ENCODE results near the gene PLPP1. TPM values are rescaled to one million over a fixed set of nuclear protein-coding genes. Genes with fewer than 3 reads are reported as not detected.

Gene PLPP1
- total RNA-seq, 4 donors from 2014 or later: 26.1 to 140 (median 41.3) TPM

DNA sequence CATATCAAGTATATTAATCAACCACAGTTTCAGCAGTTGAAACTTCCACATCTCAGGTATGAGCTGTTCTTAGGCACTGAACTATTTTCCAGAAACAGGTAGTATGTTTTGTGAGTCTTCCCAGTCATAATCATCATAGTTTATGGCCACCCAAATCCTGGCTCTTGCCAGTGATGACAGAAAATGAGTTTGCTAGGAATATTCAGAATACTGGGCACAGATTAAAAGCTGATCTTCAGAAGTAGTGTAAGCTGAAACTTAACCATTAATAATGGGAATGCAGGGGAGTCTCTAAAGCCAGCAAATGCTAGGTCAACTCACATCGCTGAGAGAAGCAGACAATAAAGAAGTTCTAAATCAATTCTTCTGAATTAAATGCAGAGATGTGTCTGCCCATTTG is 64.5 kb downstream of the PLPP1 start:
- no peak overlapping the region for H3K27ac ChIP-seq
- no peaks in the 10 kb centered on the region for H3K9me3 ChIP-seq
- H3K4me3 ChIP-seq: no peak overlapping the region
- intact Hi-C loops (cut with DNase I): no loop called here
- H3K36me3 ChIP-seq: peaks cover 0 to 16% (median 0%) of the 10 kb centered on the region in 3 donors
- 92 to 96% methylated on average over 1 of the region's 1 CpG for WGBS, 2 donors
- no peaks in the 10 kb centered on the region for H3K27me3 ChIP-seq
- H3K4me1 ChIP-seq: peaks cover 0 to 17% (median 0%) of the 10 kb centered on the region in 3 donors
- no peak for DNase-seq
- TF ChIP-seq, protein P1, sequence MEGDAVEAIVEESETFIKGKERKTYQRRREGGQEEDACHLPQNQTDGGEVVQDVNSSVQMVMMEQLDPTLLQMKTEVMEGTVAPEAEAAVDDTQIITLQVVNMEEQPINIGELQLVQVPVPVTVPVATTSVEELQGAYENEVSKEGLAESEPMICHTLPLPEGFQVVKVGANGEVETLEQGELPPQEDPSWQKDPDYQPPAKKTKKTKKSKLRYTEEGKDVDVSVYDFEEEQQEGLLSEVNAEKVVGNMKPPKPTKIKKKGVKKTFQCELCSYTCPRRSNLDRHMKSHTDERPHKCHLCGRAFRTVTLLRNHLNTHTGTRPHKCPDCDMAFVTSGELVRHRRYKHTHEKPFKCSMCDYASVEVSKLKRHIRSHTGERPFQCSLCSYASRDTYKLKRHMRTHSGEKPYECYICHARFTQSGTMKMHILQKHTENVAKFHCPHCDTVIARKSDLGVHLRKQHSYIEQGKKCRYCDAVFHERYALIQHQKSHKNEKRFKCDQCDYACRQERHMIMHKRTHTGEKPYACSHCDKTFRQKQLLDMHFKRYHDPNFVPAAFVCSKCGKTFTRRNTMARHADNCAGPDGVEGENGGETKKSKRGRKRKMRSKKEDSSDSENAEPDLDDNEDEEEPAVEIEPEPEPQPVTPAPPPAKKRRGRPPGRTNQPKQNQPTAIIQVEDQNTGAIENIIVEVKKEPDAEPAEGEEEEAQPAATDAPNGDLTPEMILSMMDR (IDR thresholded peaks at IDR 0.05): no peak
- TF ChIP-seq POLR2A (IDR thresholded peaks at IDR 0.05): no peak

DNA sequence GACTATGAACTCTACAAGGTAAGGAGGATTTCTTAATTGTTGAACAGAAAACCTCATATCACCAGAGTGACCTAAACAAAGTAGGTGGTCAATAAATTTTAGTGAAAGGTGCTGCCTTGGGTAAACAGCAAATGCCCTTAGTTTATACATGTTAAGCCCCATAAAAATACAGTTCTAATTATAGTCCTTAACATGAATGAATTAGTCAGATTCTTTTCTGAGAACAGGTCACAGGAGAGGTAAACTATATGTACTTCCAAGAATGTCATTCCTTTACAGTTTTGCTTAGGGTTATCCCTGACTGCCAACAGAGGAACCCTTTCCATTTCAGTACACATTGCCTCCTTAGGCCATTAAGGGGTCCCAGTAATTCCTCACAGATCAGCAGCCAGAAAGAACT is 64.9 kb downstream of the PLPP1 start:
- DNase-seq: no peak
- intact Hi-C loops (cut with DNase I): no loop called here
- Histone ChIP-seq H3K27me3 (no peaks in the 10 kb centered on the region), H3K36me3 (peaks cover 0 to 16% (median 0%) of the 10 kb centered on the region in 3 donors), H3K4me1 (peaks cover 0 to 17% (median 0%) of the 10 kb centered on the region in 3 donors), H3K27ac (no peak overlapping the region), H3K4me3 (no peak overlapping the region), H3K9me3 (no peaks in the 10 kb centered on the region)
- TF ChIP-seq, protein P1 (IDR thresholded peaks at IDR 0.05): no peak
- TF ChIP-seq POLR2A (IDR thresholded peaks at IDR 0.05): no peak

DNA sequence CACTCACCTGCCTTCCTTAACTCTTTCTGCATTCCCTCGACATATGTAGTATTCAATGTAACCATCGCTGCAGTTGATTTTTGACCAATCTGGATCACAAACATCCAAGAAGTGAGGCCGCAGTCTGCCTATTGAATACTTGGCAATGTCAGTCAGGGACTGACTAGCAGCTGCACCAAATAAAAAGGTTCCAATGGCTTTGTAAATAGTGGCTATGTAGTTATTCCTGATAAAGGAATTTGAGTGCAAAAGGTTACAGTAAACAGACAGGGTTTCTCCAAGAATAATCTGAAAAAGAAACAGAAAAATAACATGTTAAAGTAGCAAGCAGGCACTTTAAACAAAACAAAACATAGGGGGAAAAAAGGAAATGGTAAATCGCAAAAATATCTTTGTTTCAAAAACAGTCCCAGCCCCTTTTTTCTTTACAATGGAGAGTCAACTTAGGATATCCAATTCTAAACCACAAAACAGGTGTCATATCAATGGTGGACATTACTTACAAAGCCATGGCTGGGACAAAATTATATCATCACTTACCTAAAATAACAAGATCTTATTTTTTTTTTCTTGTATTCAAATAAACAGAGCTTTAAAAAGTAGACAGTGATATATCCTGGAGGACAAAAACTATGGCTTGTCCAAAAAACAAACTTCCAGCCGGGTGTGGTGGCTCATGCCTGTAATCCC is 66.8 kb downstream of the PLPP1 start:
- 66 to 75% methylated on average over 5 of the region's 5 CpGs for WGBS, 2 donors
- peaks cover 0 to 17% (median 0%) of the 10 kb centered on the region in 3 donors for H3K36me3 ChIP-seq
- TF ChIP-seq POLR2A (IDR thresholded peaks at IDR 0.05): no peak
- TF ChIP-seq, protein P1 (IDR thresholded peaks at IDR 0.05): no peak
- intact Hi-C loops (cut with DNase I): no loop called here
- peak overlapping the region in 2 of 4 donors; percentile 22 to 26 for H3K27ac ChIP-seq
- peaks cover 0 to 17% (median 0%) of the 10 kb centered on the region in 3 donors for H3K4me1 ChIP-seq
- H3K4me3 ChIP-seq: no peak overlapping the region
- H3K9me3 ChIP-seq: no peaks in the 10 kb centered on the region
- H3K27me3 ChIP-seq: no peaks in the 10 kb centered on the region
- DNase-seq: no peak

DNA sequence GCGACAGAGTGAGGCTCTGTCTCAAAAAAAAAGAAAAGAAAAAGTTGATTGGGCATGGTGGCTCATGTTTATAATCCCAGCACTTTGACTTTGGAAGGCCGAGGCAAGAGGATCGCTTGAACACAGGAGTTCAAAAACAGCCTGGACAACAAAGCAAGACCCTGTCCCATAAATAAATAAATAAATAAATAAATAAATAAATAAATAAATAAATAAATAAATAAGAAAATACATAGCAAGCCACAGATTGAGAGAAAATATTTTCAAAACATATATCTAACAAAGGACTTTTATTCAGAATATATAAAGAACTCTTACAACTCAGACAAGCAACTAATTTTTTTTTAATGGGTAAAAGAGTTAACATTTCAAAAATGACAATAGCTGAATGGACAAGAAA is 71.2 kb downstream of the PLPP1 start:
- 90 to 92% methylated on average over 3 of the region's 3 CpGs for WGBS, 2 donors

DNA sequence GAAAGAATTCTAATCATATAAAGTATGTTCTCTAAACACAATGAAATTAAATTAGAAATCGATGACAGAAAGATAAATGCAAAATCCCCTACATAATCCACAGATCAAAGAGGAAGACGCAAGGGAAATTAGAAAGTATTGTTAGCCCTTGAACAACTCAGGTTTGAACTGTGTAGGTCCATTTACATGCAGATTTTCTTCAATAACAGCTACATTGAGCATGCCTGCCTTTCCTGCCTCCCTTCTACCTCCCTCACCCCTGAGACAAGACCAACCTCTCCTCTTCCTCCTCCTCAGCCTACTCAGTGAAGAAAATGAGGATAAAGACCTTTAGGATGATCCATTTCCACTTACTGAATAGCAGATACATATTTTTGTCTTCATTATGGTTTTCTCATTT is 75.2 kb downstream of the PLPP1 start:
- peaks cover 0 to 5% (median 3%) of the 10 kb centered on the region in 3 donors for H3K4me1 ChIP-seq
- intact Hi-C loops (cut with DNase I): no loop called here
- no peaks in the 10 kb centered on the region for H3K27me3 ChIP-seq
- no peak overlapping the region for H3K27ac ChIP-seq
- peaks cover 0 to 7% (median 0%) of the 10 kb centered on the region in 3 donors for H3K36me3 ChIP-seq
- no peak overlapping the region for H3K4me3 ChIP-seq
- H3K9me3 ChIP-seq: no peaks in the 10 kb centered on the region
- no peak for TF ChIP-seq POLR2A (IDR thresholded peaks at IDR 0.05)
- TF ChIP-seq, protein P1 (IDR thresholded peaks at IDR 0.05): no peak
- WGBS, 2 donors: 83 to 88% methylated on average over 2 of the region's 2 CpGs
- no peak for DNase-seq

More for the DNA sequence above, 71.2 kb downstream of the PLPP1 start:
- Histone ChIP-seq H3K36me3 (peaks cover 0 to 19% (median 0%) of the 10 kb centered on the region in 3 donors), H3K4me3 (no peak overlapping the region), H3K27ac (no peak overlapping the region), H3K27me3 (no peaks in the 10 kb centered on the region), H3K9me3 (no peaks in the 10 kb centered on the region), H3K4me1 (peaks cover 0 to 15% (median 0%) of the 10 kb centered on the region in 3 donors)
- no peak for DNase-seq
- TF ChIP-seq, protein P1 (IDR thresholded peaks at IDR 0.05): no peak
- no peak for TF ChIP-seq POLR2A (IDR thresholded peaks at IDR 0.05)
- intact Hi-C loops (cut with DNase I): no loop called here
